Sigmoid colon (tissue), 3 donors: ENCODE measurements around the gene CHPF2.

ENCODE experiments used
- CTCF ChIP-seq, 4 experiments: fragments of 450-650 bp in 3 of 4; fragments of 200-600 bp in 1 of 4; IDR thresholded peaks; one replicate each; pipeline ENCODE4 v1.5.1; 2016 to 2019; ENCODE audit warnings: antibody characterized with exemption in 4 of 4, mild to moderate bottlenecking in 3 of 4, moderate library complexity in 2 of 4
- POLR2A ChIP-seq, 2 donors: fragments of 450-650 bp; IDR thresholded peaks; one replicate each; pipeline ENCODE4 v1.6.1; 2016; ENCODE audit warnings: antibody characterized with exemption in 2 of 2, mild to moderate bottlenecking in 2 of 2, moderate library complexity in 2 of 2

GRCh38 chr7:151238190-151238810, 6.0 kb downstream of the CHPF2 start:
- no peak for TF ChIP-seq CTCF (IDR thresholded peaks at IDR 0.05)
- TF ChIP-seq POLR2A (IDR thresholded peaks at IDR 0.05) = no peak
